Measurements from ENCODE around the gene DUSP16.
A peak's percentile ranks its signal among the peaks of the same experiment; 100 is the strongest.
"Not testable (repeated sequence)": the region's sequence is repeated elsewhere in the genome, so short reads cannot be mapped to it uniquely, and the experiment has no call there.

The DUSP16 gene

DNA sequence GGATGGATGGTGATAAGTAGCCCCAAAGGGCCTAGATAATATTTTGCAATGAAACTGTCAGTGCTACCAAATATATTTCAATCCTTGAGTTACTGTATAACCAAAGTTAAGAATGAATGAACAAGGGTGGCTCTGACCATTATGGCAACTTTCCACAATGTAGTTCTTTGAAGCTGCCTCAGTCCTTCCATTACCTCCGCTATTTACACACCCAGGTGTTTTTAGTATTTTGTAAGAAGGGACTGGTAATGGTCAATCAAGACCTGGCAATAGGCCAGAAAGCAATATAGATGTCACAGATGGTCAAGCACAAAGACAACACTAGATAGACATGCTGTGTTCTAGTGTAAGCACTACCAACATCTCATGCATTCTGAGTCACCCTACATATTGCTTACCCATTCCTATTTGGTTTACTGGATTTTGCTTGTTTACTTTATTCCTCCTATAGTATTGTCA, 16.3 kb downstream of the DUSP16 start:
- no peak for DNase-seq (ENCODE audit: low spot score)

DNA sequence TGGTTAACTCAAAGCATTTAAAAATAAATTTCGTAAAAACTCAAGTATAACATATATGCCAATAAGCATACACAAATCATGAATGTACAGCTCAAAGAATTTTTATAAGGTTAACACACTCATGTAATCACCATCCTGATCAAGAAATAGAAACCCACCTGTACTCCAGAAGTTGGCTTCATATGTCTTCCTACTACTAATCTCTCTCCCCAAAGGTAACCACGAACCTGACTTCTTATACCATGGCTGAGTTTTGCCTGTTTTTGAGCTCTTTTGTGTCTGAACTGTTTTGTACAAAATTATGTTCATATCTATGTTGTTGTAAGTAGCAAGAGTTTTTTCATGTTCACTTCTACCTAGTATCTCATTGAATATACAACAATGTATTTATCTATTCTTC, 18.7 kb downstream of the DUSP16 start:
- no peak for DNase-seq (ENCODE audit: low spot score)

GRCh38 chr12:12542964-12543363, 19.7 kb downstream of the DUSP16 start:
- no peak for DNase-seq (ENCODE audit: low spot score)

DNA sequence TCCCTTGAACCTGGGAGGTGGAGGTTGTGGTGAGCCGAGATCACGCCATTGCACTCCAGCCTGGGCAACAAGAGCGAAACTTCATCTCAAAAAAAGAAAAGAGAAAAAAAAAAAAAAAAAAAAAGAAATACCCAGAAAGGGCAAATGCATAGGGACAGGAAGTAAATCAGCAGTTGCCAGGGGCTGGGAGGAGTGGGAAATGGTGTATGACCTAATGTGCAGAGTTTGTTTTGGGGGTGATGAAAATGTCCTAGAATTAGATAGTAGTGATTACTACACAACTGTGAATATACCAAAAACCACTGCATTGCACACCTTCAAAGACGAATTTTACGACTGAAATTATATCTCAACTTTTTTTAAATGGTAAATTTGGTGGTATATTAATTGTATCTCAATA, 20.4 kb downstream of the DUSP16 start:
- no peak for DNase-seq (ENCODE audit: low spot score)

DNA sequence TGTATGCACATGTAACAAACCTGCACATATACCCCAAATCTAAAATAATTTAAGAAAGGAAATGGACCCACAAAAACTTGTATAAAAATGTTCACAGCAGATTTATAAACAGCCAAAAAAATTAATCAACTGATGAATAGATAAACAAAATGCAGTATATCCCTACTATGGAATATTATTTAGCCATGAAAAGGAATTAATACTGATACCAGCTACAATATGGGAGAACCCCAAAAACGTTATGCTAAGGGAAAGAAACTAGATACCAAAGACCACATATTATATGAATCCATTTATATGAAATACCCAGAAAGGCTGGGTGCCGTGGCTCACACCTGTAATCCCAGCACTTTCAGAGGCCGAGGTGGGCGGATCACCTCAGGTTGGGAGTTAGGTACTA, 20.9 kb downstream of the DUSP16 start:
- DNase-seq (ENCODE audit: low spot score) = no peak

GRCh38 chr12:12540261-12541013, 22.2 kb downstream of the DUSP16 start:
- peak; percentile 25 for DNase-seq (ENCODE audit: low spot score)

- no peak for DNase-seq (ENCODE audit: low spot score)
Measured at GRCh38 chr12:12539028-12539810, 23.4 kb downstream of the DUSP16 start.

DNA sequence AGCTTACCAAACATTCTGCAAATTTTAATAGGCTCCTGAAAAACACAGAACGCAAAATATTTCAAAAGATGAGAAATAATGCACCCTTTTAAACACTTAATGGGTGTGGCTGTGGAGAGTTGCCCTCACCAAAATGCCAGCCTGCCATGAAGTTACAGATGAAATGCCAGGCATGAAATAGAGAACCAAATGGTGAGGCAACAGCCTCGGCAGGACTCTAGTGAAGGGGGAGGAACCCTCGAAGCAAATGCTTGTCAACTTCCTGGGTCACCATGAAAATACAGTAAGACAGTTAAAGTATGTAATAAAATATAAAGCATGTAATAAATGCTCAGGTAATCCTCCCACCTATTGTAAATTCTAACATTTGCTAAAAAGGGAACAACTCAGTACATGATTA, 24.1 kb downstream of the DUSP16 start:
- no peak for DNase-seq (ENCODE audit: low spot score)

GRCh38 chr12:12537421-12537820, 25.2 kb downstream of the DUSP16 start:
- DNase-seq (ENCODE audit: low spot score) = no peak

DNA sequence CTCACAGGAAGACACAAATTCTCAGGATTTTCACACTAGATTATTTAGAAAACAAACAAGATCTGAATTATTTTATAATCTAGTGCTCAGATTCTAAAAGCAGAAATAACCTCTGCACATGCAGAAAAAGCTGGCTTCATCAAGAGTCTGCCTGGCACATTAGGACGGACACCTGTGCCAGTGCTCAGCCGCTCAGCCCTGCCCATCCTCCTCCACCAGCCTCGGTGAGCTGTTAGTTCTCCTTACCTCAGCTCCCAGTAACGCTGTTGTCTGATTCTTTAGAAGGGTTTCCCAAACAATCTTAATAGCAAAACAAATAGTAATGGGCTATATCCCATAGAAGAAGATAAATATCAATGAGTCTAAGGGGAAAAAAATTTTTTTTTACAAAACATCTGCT, 27.7 kb downstream of the DUSP16 start:
- DNase-seq (ENCODE audit: low spot score) = no peak

DNA sequence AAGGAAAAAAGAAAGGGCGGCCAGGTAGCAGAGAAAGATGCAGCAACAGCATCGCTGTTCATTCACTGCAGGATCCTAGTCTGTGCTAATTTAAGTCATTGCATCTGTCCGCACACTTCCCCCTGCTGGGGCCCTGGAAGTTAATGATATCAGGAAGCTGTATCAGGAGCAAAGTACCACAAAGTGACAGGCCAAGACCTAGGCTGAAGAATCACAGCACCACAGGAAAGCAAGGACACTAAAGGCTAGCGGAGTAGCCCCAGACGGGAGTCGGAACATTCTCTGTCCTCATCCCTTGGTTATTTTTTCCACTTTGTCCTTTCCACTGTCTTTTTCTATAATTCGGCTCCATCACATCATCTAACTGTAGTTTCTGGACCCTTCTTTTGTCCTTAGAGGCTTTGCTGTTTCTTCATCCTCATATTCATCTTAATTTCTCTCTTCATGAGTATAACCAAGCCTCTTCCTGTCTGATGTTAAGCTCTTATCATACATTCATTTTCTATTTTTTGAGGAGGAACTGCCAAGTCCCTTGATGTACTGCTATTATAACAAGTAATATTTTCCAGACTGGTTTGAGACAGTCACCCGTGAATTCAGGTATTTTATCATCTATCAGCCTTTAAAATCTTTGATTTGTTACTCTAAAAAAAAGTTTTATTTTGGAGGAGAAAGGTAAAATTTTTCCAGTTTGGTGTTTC, 28.3 kb downstream of the DUSP16 start:
- no peak for DNase-seq (ENCODE audit: low spot score)

DNA sequence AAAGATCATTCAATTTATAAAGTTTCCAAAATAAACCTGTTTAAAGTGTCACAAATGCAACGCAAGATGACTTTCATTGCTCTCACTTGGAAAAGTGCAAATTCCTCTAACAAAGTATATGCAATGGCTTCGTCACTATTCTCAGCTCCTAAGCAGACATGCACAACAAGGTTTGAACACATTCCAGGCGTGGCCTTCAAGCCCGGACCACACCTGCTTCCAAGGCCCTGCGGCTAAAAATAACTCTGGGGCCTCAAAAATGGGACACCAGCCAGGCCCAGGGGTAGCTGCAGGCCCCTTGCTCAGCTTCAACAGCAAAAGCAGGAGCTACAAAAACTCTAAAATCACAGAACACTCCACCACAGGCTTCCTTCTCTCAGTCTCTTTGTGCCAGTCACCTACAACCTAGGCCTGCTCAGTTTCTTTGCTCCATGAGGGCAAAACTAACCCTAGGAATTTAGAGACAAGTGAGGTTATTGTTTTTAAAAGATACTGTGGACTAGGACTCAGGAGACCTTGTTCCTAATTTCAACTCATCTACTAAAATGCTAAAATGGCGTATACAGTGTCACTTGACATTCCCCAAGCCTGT, 29.3 kb downstream of the DUSP16 start:
- no peak for DNase-seq (ENCODE audit: low spot score)

DNA sequence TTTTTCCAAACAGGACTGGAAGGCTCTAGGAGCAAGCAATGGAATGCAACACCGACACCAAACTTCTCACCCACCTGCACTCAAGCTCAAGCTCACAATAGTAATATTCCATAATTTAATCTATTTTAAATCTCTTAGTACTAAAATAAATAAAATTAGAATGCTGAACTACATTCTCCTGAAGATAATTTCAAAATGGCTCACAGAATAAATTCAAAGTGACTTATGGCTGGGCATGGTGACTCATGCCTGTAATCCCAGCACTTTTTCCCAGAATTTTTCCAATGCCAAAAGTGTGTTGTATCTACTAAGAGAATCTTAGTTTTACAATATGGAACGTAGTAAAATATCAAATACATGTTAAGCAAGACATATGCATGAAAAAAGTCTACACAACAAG, 31.5 kb downstream of the DUSP16 start:
- no peak for DNase-seq (ENCODE audit: low spot score)

DNA sequence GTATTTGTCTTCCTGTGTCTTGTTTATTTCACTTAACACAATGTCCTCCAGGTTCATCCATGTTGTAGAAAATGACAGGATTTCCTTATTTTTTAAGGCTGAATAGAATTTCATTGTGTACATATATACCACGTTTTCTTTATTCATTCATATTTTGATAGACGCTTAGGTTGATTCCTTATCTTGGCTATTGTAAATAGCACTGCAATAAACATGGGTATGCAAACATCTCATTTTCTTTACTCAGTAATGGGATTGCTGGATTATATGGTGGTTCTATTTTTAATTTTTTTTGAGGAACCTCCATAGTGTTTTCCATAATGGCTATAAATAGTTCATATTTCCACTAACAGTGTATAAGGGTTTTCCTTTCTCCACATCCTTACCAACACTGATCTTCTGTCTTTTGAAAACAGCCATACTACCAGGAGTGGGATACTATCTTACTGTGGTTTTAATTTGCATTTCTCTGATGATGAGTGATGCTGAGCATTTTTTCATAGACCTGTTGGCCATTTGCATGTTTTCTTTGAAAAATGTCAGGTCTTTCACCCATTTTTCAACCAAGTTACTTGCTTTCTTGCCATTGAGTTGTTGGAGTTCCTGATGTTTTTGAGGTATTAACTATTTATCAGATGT, 32.8 kb downstream of the DUSP16 start:
- no peak for DNase-seq (ENCODE audit: low spot score)

- DNase-seq (ENCODE audit: low spot score) = no peak
Measured at GRCh38 chr12:12528361-12529270, 34.0 kb downstream of the DUSP16 start.

DNA sequence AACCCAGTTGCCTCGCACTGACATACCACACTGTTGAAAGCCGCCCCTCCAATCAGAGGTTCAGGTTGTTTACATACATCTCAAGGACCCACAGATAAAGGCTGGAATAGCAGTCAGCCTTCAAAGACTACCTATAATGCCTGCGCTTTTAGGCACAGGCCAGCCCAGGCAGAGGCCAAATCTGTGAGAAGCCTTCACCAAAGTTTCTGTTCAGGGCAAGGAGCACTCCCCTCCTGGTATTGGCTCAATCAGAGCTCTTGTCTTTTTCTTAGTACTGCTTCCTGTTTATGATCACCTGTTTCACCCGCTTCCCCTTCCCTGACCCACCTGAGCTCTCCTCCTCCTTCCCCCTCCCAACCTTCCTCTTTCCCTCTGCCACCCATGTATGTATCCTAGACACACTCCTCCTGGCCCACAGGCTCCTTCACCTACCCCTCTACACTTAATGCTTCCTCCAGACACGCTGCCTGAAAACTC, 34.8 kb downstream of the DUSP16 start:
- DNase-seq (ENCODE audit: low spot score) = no peak

- DNase-seq (ENCODE audit: low spot score) = no peak
Measured at GRCh38 chr12:12524128-12524527, 38.5 kb downstream of the DUSP16 start.

- no peak for DNase-seq (ENCODE audit: low spot score)
Measured at GRCh38 chr12:12523229-12523628, 39.4 kb downstream of the DUSP16 start.

DNA sequence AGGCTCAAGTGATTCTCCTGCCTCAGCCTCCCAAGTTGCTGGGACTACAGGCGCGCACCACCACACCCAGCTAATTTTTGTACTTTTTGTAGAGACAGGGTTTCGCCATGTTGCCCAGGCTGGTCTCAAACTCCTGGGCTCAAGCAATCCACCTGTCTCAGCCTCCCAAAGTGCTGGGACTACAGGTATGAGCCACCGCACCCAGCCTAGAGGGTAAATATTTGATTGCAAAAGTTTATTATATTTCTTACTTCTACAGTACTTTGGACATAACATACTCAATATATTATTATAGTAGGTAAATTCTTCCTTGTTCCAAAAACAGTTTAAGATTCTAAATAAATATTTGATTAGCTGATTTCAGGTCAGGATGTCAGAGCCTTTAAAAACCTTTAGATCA, 40.0 kb downstream of the DUSP16 start:
- DNase-seq (ENCODE audit: low spot score) = not testable (repeated sequence)

GRCh38 chr12:12521888-12522287, 40.8 kb downstream of the DUSP16 start:
- DNase-seq (ENCODE audit: low spot score) = no peak

DNA sequence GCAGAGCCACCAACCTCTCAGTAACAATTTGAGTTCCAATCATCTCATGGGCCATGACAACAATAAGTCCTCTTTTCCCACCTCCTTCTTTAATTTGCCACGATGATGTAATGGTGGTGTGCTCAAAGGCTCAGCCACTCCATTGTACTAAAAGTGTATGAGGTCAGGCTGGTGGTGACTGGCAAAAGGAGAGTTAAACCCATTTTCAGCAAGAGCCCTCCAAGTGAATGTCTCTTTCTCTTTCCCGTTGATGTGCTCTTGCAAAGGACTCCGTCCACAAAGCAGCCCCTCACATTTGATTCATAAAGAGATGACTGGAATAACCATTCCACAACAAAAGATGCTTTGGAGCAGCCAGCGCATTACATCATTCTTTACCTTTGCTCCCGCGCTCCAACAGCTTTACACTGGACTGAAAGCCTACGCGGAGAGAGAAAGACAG, 41.6 kb downstream of the DUSP16 start:
- no peak for DNase-seq (ENCODE audit: low spot score)
